T-helper 1 cell treated with Interleukin-12 subunit alpha and Interleukin-12 subunit beta and Interleukin-4 antibody, amounts not matched to agents 30 μg/mL and 1 μg/mL, for 36 hours (primary cell): ENCODE measurements around the gene GPR3.

Experiments used
- H3K27ac Mint-ChIP-seq: one replicate; pipeline ENCODE4 v1.8.0; 2021; ENCODE audit warnings: mild to moderate bottlenecking, mixed read lengths
- H3K27me3 Mint-ChIP-seq: one replicate; pipeline ENCODE4 v1.8.0; 2021; ENCODE audit warnings: low read depth, mixed read lengths
- H3K36me3 Mint-ChIP-seq: one replicate; pipeline ENCODE4 v1.8.0; 2021; ENCODE audit warnings: low read depth, mixed read lengths
- H3K4me1 Mint-ChIP-seq: one replicate; pipeline ENCODE4 v1.8.0; 2021; ENCODE audit warnings: low read depth, mixed read lengths
- H3K4me3 Mint-ChIP-seq: one replicate; pipeline ENCODE4 v1.8.0; 2021; ENCODE audit warnings: mild to moderate bottlenecking, moderate library complexity, mixed read lengths
- H3K9me3 Mint-ChIP-seq: one replicate; pipeline ENCODE4 v1.8.0; 2021; ENCODE audit warnings: mixed read lengths

GPR3 gene

DNA sequence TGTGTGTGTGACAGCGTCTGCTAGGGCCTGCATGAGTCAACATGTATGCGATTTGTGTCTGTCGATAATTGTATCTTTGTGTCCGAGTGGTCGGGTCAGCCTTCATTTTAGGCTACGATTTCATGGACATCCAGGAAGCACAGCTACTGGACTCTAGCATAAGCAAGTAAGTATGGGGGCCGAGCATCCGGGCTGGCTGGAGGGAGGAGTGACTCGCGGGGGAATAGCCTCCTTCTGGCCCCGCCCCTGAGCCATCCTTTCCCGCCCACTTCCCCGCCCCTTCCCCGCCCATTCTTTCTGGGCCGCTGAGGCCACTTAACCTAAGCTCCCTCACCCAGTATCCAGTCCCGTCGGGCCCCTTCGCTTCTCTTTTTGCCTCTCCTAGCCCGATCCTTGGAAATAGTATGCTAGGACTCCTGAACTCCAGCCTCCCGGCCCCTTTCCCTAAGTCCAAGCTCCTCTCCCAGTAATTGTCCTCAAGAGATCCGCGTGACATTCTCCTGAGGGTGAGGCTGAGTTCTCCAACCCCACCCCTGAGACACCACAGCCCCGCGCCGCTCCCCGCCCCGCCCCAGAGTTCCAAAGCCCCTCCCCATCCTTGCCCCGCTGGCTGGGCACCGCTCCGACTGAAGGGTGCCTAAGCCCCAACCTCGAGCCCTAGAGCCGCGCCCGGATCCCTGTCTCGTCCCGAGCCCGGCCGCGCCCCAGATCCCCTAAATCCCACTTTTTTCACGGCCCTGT is 26.9 kb upstream of the GPR3 start:
- Mint-ChIP-seq H3K9me3 (no peaks in the 10 kb centered on the region), H3K27ac (peak overlapping the region; percentile 88), H3K4me3 (peak overlapping the region; percentile 92), H3K27me3 (no peaks in the 10 kb centered on the region), H3K36me3 (no peaks in the 10 kb centered on the region), H3K4me1 (peaks cover 27% of the 10 kb centered on the region)

DNA sequence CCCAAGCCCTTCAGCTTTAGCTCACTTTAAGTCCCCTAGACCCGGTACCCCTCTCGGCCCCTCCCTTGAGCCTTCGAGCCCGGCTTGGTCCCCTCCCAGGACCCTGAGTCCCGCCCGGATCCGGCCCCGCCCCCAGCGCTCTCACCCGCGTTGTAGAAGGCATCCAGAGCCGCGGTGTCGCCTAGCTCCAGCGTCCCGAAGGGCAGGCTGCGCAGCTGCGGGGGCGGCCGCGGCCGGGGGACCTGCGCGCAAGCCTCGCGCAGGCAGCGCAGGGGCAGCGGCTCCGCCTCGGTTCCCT is 26.4 kb upstream of the GPR3 start:
- no peaks in the 10 kb centered on the region for H3K27me3 Mint-ChIP-seq
- no peaks in the 10 kb centered on the region for H3K36me3 Mint-ChIP-seq
- H3K4me1 Mint-ChIP-seq = peaks cover 27% of the 10 kb centered on the region
- peak overlapping the region; percentile 88 for H3K27ac Mint-ChIP-seq
- H3K9me3 Mint-ChIP-seq = no peaks in the 10 kb centered on the region
- peak overlapping the region; percentile 92 for H3K4me3 Mint-ChIP-seq

DNA sequence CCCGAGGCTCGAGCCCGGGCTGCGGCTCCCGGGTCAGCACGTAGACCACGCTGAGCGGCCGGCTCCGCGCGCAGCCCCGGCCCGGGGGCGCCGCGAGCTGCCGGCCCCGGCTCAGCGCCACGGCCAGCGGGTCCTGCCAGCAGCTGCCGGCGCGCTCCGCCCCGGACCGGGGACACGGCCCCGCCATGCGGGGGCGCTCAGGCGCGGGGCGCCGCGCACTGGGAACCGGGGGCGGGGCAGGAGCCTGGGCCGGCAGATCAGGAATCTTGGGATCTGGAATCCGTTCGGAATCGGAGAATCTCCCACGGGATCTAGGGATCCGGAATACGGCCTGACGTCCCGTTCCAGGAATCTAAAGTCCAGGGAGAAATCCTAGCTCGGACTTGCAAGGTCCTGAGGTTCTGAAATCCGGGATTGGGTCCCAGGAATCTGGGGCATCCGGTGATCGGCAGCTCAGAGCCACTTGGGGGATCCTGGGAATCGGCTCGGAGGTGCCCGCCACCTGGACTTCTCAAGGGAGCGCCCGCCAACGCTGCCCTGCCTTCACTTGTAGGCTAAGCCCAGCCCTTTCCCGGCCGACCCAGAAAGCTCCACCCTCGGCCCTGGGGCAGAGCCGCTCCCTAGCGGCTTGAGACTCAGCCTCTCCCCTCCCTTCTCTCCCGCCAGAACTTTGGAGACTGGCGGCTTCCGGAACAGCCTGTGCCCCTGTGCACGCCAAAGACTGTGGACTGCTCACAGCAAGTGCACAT is 25.8 kb upstream of the GPR3 start, which contains the start of gene MAP3K6:
TSS of gene MAP3K6 (minus strand) at position 551 of the 749 bp plus-strand sequence. CDS start at position 187, 364 bp downstream.
- Mint-ChIP-seq H3K27ac (peak within 1 kb of the TSS; percentile 88), H3K36me3 (no peaks in the 10 kb centered on the region), H3K9me3 (no peaks in the 10 kb centered on the region), H3K4me3 (peak within 1 kb of the TSS; percentile 92), H3K4me1 (peaks cover 27% of the 10 kb centered on the region), H3K27me3 (no peaks in the 10 kb centered on the region)

DNA sequence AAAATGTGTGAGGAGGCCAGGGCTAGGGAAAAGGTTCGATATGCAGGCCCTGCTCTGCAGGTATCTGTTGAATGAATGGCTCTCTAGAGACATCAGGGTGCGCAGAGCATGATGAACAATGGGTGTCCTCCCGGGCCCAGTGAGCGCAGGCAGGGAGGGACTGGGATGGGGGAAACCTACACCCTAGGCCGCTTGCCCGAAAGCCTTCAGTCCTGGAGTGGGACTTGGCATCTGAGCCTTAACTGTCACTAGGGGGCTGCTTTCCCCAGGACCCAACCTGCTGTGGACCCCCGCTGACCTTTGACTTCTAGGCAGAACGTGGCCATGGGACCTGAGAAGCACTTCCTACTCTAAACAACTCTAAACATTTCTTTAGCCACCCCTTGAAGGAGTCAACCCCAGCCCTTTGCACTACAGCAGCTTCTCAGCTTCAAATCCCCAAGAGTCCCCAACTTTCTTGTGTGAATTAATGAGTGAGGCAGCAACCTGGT is 25.2 kb upstream of the GPR3 start:
- H3K4me3 Mint-ChIP-seq = peak overlapping the region; percentile 84
- H3K9me3 Mint-ChIP-seq = no peaks in the 10 kb centered on the region
- H3K4me1 Mint-ChIP-seq = peaks cover 27% of the 10 kb centered on the region
- no peaks in the 10 kb centered on the region for H3K36me3 Mint-ChIP-seq
- peak overlapping the region; percentile 80 for H3K27ac Mint-ChIP-seq
- no peaks in the 10 kb centered on the region for H3K27me3 Mint-ChIP-seq

DNA sequence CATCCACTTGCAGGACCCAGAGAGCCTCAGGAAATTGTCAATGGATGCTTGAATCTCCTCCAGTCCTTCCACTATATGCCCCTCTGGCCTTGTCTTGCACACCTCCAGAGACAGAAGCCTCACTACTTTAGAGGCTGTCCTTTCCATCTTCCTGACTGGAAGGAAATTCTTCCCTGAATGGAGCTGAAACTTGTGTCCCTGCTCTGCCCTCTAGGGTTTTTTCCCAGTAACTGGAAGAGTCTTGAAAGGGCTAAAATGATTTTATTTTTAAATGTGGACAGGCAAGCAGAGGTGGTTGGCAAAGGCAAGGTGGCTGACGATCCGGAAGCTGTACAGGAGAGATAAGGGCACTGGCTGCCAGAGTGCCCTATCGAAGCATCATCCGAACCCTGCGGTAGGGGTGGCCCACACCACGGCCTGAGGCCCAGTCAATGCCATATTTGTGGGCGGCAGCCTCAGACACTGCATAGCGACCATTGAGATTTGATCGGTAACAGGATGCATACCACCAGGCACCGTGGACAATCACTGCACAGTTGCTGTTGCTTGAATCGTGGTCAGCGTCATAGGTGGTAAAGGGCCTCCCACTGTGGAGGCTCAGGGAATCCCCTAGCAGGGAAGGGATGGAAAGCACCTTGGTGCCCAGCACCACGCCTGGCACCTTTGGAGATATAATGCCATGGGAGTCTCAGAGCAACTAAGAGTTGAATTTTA is 23.4 kb upstream of the GPR3 start:
- no peak overlapping the region for H3K4me3 Mint-ChIP-seq
- peak overlapping the region; percentile 50 for H3K27ac Mint-ChIP-seq
- peaks cover 27% of the 10 kb centered on the region for H3K4me1 Mint-ChIP-seq
- H3K9me3 Mint-ChIP-seq = no peaks in the 10 kb centered on the region
- no peaks in the 10 kb centered on the region for H3K27me3 Mint-ChIP-seq
- no peaks in the 10 kb centered on the region for H3K36me3 Mint-ChIP-seq

DNA sequence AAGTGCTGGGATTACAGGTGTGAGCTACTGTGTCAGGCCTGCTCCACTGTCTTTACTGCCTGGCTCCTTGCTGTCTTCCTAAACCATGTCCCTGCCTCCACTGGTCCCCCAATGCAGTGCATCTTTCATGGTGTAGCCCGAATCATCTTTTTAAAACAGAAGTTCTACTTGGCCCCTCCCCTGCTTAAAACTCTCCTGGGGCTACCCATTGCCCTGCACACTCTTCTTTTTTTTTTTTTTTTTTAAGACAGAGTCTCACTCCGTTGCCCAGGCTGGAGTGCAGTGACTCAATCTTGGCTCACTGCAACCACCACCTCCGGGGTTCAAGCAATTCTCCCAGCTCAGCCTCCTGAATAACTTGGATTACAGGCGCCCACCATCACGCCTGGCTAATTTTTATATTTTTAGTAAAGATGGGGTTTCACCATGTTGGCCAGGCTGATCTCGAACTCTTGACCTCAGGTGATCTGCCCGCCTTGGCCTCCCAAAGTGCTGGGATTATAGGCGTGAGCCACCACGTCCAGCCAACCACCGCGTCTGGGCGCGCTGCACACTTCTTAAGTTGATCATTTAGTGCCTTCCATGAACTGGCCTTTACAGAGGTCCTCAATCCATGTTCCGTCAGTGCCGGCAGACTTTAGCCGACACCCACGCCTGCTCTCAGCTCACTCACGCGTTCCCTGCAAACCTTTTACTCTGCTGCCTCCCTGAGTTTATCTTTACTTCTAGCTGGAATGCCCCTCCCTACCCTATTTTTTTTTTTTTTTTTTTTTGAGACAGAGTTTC is 20.2 kb upstream of the GPR3 start:
- Mint-ChIP-seq H3K27ac (no peak overlapping the region), H3K4me1 (peaks cover 14% of the 10 kb centered on the region), H3K27me3 (no peaks in the 10 kb centered on the region), H3K9me3 (no peaks in the 10 kb centered on the region), H3K4me3 (no peak overlapping the region), H3K36me3 (no peaks in the 10 kb centered on the region)

DNA sequence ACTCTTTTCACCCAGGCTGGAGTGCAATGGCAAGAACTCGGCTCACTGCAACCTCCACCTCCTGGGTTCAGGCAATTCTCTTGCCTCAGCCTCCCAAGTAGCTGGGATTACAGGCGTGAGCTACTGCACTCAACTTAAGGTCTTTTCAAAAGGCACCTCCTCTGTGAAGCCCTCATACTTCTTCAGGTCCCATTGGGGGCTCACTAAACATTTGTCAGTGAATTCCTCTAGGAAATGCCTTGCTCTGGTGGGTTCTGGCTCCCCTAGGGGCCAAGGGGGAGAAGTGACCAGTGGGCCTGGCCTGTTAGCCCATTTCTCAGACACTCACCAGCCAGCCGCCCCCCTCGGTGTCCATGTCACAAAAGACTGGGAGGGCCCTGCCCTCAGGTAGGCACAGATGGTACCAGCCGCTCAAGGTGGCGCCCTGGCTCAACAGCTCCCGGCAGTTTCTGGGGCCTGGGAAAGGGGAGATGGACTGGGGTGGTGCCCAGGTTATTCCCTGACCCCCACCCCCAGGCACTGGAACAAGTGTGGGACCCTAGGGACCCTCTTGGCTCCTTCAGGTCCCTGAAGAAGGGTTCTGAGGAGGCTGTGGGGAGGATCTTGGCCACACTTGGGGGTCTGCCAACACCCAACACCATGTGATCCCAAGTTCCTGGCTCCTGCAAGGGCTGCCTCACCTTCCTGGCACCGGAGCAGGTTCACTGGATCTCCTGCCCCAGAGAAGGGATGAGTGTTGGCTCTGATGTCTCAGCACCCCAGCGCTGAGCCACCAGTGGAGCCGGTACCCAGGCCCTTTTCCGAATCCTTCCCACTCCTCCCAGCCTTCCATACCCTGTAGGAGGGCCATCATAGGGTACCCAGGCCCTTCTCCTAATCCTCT is 19.4 kb upstream of the GPR3 start:
- Mint-ChIP-seq H3K27ac (no peak overlapping the region), H3K4me1 (peaks cover 9% of the 10 kb centered on the region), H3K27me3 (no peaks in the 10 kb centered on the region), H3K4me3 (no peak overlapping the region), H3K36me3 (no peaks in the 10 kb centered on the region), H3K9me3 (no peaks in the 10 kb centered on the region)

DNA sequence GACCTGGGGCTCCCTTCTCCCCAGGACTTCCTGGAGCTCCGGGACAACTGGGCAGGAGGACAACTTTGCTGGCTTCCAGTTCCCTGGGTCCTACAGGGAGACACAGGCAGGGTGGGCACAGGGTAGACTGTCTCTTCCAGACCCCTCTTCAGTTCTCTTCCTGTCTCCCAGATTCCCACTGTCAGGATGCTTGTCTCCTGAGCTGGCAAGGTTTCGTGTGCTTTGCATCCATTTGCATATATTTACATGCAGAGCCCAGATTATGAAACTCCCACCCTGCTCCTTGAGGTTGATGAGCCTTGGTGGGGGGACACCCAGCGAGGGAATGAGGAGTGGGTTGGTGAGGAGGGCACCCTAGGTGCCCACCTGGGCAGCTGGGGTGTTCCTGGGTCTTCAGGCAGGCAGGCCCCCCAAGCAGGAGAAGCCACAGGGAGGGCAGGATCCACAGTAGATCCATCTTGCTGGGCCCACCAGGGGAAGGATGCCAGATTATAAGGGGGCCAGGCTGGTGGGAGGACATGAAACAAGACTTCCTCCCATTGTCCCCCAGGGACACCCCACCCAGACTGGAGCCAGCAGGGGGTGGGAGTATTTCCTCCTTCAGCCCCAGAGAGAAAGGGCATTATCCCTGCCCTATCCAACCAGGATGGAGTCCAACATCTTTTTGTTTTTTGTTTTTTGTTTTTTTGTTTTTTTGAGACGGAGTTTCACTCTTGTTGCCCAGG is 17.9 kb upstream of the GPR3 start, which contains the start of gene FCN3:
TSS of gene FCN3 (minus strand) at position 463 of the 725 bp plus-strand sequence. CDS start at position 457, 6 bp downstream.
- Mint-ChIP-seq H3K9me3 (no peaks in the 10 kb centered on the region), H3K27ac (no peak within 1 kb of the TSS), H3K4me1 (peaks cover 5% of the 10 kb centered on the region), H3K27me3 (no peaks in the 10 kb centered on the region), H3K36me3 (no peaks in the 10 kb centered on the region), H3K4me3 (no peak within 1 kb of the TSS)

DNA sequence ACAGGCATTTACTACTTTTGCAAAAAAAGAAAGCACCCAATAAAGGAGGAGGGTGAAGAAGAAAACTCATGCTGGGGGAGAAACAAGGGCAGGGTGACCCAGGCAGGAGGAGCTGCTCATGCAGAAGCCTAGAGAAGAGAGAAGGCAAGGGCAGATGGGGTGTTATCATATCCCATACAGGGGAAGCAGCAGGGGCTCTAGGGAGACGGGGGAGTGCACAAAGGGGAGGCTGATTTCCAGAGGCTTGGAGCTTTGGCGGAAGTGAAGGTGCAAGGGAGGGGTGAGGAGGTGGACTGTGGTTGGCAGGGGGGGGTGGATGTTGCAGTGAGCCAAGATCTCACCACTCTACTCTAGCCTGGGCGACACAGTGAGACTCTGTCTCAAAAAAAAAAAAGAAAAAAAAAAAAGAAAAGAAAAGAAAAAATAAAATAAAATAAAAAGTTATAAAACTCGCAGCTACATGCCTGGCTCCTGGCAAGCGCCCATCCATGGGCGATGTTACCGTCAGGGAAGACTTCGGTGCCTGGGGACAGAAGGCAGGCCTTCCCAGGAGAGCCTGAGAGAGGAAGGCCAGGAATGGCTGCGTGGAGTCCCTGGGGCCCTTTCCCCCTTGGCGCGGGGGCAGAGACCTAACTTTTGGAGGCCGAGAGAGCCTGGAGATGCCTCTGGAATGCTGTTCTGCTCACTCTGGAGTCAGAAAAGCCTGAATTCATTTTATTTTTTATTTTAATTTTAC is 14.5 kb upstream of the GPR3 start:
- Mint-ChIP-seq H3K27me3 (peaks cover 11% of the 10 kb centered on the region), H3K36me3 (no peaks in the 10 kb centered on the region), H3K4me1 (no peaks in the 10 kb centered on the region), H3K4me3 (no peak overlapping the region), H3K27ac (no peak overlapping the region), H3K9me3 (no peaks in the 10 kb centered on the region)

DNA sequence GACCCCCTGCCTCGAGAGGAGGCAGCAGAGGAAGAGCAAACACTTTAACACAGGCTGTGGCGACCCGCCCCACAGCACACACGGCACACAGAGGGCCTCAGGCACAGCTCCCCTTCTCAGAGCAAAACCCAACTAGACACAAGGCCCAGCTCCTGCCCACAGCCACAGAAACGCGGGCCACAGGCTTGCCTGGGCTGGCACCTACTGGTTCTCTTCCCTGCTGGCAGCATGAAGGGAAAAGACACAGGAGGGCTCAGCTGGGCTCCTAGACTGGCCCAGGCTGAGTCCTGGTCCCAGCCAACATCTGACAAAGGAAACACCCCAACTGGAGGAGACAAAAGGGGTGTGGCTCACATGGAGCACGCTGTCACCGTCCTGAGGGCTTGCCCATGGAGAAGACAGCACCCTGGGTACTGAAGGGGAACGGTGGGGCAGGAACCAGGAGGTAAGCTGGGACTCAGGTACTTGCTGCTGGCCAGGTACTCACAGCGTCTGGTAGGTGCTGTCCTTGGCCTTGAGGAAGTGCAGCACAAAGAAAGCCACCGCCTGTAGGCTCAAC is 12.8 kb upstream of the GPR3 start:
- H3K36me3 Mint-ChIP-seq = no peaks in the 10 kb centered on the region
- H3K4me3 Mint-ChIP-seq = no peak overlapping the region
- H3K27ac Mint-ChIP-seq = no peak overlapping the region
- no peaks in the 10 kb centered on the region for H3K9me3 Mint-ChIP-seq
- no peaks in the 10 kb centered on the region for H3K4me1 Mint-ChIP-seq
- H3K27me3 Mint-ChIP-seq = peaks cover 16% of the 10 kb centered on the region

DNA sequence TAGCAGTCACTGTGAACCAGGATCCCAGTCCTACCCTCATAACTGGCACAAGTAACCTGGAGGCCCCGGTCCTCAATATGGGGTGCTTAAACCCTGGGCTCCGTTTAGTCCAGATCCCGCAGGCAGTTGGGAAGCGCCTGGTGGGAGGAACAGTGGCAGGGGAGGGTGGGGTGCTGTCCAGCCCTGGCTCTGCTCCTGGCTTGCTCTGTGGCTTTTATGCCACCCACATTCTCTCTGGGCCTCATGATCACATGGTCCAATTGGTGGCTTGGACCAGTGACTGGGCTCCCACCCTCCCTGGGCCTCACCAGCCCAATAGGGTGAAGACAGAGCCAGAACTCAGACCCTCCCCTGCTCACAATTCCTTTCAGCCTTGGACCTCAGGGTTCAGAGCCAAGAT is 12.2 kb upstream of the GPR3 start:
- H3K36me3 Mint-ChIP-seq = no peaks in the 10 kb centered on the region
- no peaks in the 10 kb centered on the region for H3K4me1 Mint-ChIP-seq
- peaks cover 16% of the 10 kb centered on the region for H3K27me3 Mint-ChIP-seq
- no peak overlapping the region for H3K4me3 Mint-ChIP-seq
- H3K9me3 Mint-ChIP-seq = no peaks in the 10 kb centered on the region
- H3K27ac Mint-ChIP-seq = no peak overlapping the region
